ENCODE measurements around the gene TMEM95. TPM values are rescaled to one million over a fixed set of nuclear protein-coding genes. Genes with fewer than 3 reads are reported as not detected.

The TMEM95 gene
- total RNA-seq, 3 donors from 2014 or later, result not detected

GRCh38 chr17:7341842-7342241 is 13.1 kb upstream of the TMEM95 start:
- H3K36me3 ChIP-seq, result no peaks in the 10 kb centered on the region
- no peak for DNase-seq (ENCODE audit: low spot score in 2 of 2)
- TF ChIP-seq POLR2AphosphoS5 (IDR thresholded peaks at IDR 0.05), result no peak
- no peak for TF ChIP-seq POLR2A (IDR thresholded peaks at IDR 0.05)
- intact Hi-C loops (cut with DNase I; ENCODE audit: low total_unique reads), result no loop called here
- H3K27ac ChIP-seq, result no peak overlapping the region
- no peaks in the 10 kb centered on the region for H3K9me3 ChIP-seq
- H3K4me3 ChIP-seq, result no peak overlapping the region
- H3K27me3 ChIP-seq, result peaks cover 5 to 36% of the 10 kb centered on the region in 2 donors
- H3K4me1 ChIP-seq, result no peaks in the 10 kb centered on the region

- Histone ChIP-seq H3K9me3 (no peaks in the 10 kb centered on the region), H3K4me1 (no peaks in the 10 kb centered on the region), H3K27ac (no peak overlapping the region), H3K27me3 (peaks cover 5 to 34% of the 10 kb centered on the region in 2 donors), H3K36me3 (no peaks in the 10 kb centered on the region), H3K4me3 (no peak overlapping the region)
- no peak for DNase-seq (ENCODE audit: low spot score in 2 of 2)
- no peak for TF ChIP-seq POLR2AphosphoS5 (IDR thresholded peaks at IDR 0.05)
- TF ChIP-seq CTCF (IDR thresholded peaks at IDR 0.05), result no peak
- TF ChIP-seq POLR2A (IDR thresholded peaks at IDR 0.05), result no peak
- intact Hi-C loops (cut with DNase I; ENCODE audit: low total_unique reads), result no loop called here
Observed at GRCh38 chr17:7343250-7343649, 11.7 kb upstream of the TMEM95 start.

GRCh38 chr17:7346761-7347614 is 8.0 kb upstream of the TMEM95 start:
- no peak for DNase-seq (ENCODE audit: low spot score in 2 of 2)
- Histone ChIP-seq H3K27ac (no peak overlapping the region), H3K27me3 (peaks cover under 1 to 13% of the 10 kb centered on the region in 2 donors), H3K9me3 (no peaks in the 10 kb centered on the region), H3K4me1 (no peaks in the 10 kb centered on the region), H3K36me3 (no peaks in the 10 kb centered on the region), H3K4me3 (no peak overlapping the region)
- intact Hi-C loops (cut with DNase I; ENCODE audit: low total_unique reads), result no loop called here
- no peak for TF ChIP-seq CTCF (IDR thresholded peaks at IDR 0.05)
- no peak for TF ChIP-seq POLR2A (IDR thresholded peaks at IDR 0.05)
- no peak for TF ChIP-seq POLR2AphosphoS5 (IDR thresholded peaks at IDR 0.05)

- Histone ChIP-seq H3K27me3 (peaks cover 0 to 7% of the 10 kb centered on the region in 2 donors), H3K4me3 (no peak overlapping the region), H3K9me3 (no peaks in the 10 kb centered on the region), H3K27ac (no peak overlapping the region), H3K4me1 (peaks cover 0 to 3% of the 10 kb centered on the region in 2 donors), H3K36me3 (no peaks in the 10 kb centered on the region)
- no peak for DNase-seq (ENCODE audit: low spot score in 2 of 2)
- TF ChIP-seq CTCF (IDR thresholded peaks at IDR 0.05), result no peak
- TF ChIP-seq POLR2AphosphoS5 (IDR thresholded peaks at IDR 0.05), result no peak
- no peak for TF ChIP-seq POLR2A (IDR thresholded peaks at IDR 0.05)
- intact Hi-C loops (cut with DNase I; ENCODE audit: low total_unique reads), result no loop called here
Observed at GRCh38 chr17:7347630-7348477, 7.1 kb upstream of the TMEM95 start.

DNA sequence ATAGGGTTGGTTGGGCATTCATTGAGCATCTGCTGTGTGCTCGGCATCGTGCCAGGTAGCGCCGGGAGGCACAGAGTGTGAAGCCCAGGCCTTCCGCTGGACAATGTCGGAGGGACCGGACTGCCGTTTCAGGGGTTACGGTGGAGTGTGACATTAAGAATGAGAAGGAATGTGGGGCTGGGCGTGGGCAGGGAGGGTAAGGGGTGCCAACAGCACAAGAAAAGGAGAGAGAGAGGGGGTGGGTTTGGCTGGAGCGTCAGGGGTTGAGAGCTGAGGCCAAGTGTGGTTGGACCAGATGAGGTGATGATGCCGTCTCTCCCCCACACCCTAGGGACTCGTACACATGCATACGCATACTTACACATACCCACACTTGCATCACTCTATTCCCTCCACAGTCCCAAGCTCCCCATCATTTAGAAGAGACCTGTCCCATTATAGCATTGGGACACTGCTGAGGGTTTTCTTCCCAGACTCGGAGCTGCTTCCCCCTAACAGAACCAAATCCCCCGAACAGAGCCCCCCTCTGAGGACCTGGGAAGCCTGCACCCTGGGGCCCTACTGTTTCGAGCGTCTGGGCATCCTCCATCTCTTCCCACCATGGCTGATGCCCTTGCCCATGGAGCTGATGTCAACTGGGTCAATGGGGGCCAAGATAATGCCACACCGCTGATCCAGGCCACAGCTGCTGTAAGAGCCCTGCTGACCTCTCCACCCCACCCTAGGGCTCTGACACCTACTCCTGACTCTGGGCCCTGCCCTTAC is 6.3 kb upstream of the TMEM95 start:
- Histone ChIP-seq H3K27me3 (no peaks in the 10 kb centered on the region), H3K36me3 (no peaks in the 10 kb centered on the region), H3K4me1 (peaks cover 0 to 11% of the 10 kb centered on the region in 2 donors), H3K4me3 (no peak overlapping the region), H3K9me3 (no peaks in the 10 kb centered on the region), H3K27ac (no peak overlapping the region)
- intact Hi-C loops (cut with DNase I; ENCODE audit: low total_unique reads), result no loop called here
- no peak for TF ChIP-seq POLR2AphosphoS5 (IDR thresholded peaks at IDR 0.05)
- no peak for TF ChIP-seq POLR2A (IDR thresholded peaks at IDR 0.05)
- no peak for TF ChIP-seq CTCF (IDR thresholded peaks at IDR 0.05)
- DNase-seq (ENCODE audit: low spot score in 2 of 2), result no peak
